Measurements from ENCODE around the gene TGIF1.

GRCh38 chr18:3422905-3423304 lies 27.1 kb upstream of the TGIF1 start:
- TF ChIP-seq NFRKB (IDR thresholded peaks at IDR 0.05) (no peak), SP1 (IDR thresholded peaks at IDR 0.05) (no peak)

All from HEK293T (cell line).